B cell (primary cell): ENCODE measurements around the gene RIN3.

Experiments used
- CTCF ChIP-seq: fragments of 200-600 bp; IDR thresholded peaks from one replicate; pipeline ENCODE4 v1.8.0; 2022; ENCODE audit warnings: antibody characterized with exemption, mild to moderate bottlenecking
- EZH2 ChIP-seq: IDR thresholded peaks from 2 replicates; pipeline ENCODE4 v1.6.1; 2012; ENCODE audit warnings: borderline replicate concordance, low read depth, mild to moderate bottlenecking, moderate library complexity, low read length; ENCODE audit not compliant: insufficient read depth, poor library complexity, severe bottlenecking

- TF ChIP-seq EZH2 (no peak), CTCF (peak; percentile 98)
Observed at GRCh38 chr14:92686900-92687427, 173.4 kb downstream of the RIN3 start.
